CD14-positive monocyte (primary cell): ENCODE results near the gene COL24A1. TPM values are rescaled to one million over a fixed set of nuclear protein-coding genes. Genes with fewer than 3 reads are reported as not detected.

Source experiments
- DNase-seq, 3 donors: peaks; one replicate each; pipeline ENCODE4 v3.0.0-alpha.2; 2011 to 2022
- H2AFZ ChIP-seq: 2 replicates; pipeline ENCODE4 v1.6.0; 2012; ENCODE audit warnings: mild to moderate bottlenecking, low read depth, low read length, inconsistent platforms; ENCODE audit not compliant: insufficient read depth, poor library complexity, severe bottlenecking
- H3K27ac ChIP-seq, 2 donors: 1 replicate in 1 of 2; 2 replicates in 1 of 2; pipeline ENCODE4 v1.5.1; 2012 to 2013; ENCODE audit warnings: low read length in 2 of 2, control low read depth in 1 of 2, inconsistent platforms in 1 of 2, low read depth in 1 of 2, mild to moderate bottlenecking in 1 of 2
- H3K27me3 ChIP-seq, 2 donors: one replicate each; pipeline versions ENCODE4 v1.6.0 to v1.6.1; 2011 to 2013; ENCODE audit warnings: low read length in 2 of 2; ENCODE audit not compliant: control insufficient read depth in 2 of 2, insufficient read depth in 2 of 2
- H3K36me3 ChIP-seq, 2 donors: replicated peaks in 1 of 2; 1 replicate in 1 of 2; 2 replicates in 1 of 2; pipeline versions ENCODE4 v1.5.1 to v1.6.1; 2012 to 2013; ENCODE audit warnings: low read length in 2 of 2, control low read depth in 1 of 2, inconsistent platforms in 1 of 2, mild to moderate bottlenecking in 1 of 2; ENCODE audit not compliant: insufficient read depth in 2 of 2, control insufficient read depth in 1 of 2
- H3K4me1 ChIP-seq, 2 donors: 1 replicate in 1 of 2; 2 replicates in 1 of 2; pipeline versions ENCODE4 v1.5.1 to v1.6.1; 2012 to 2013; ENCODE audit warnings: low read length in 2 of 2, control low read depth in 1 of 2, inconsistent platforms in 1 of 2, mild to moderate bottlenecking in 1 of 2, moderate library complexity in 1 of 2; ENCODE audit not compliant: insufficient read depth in 2 of 2, control insufficient read depth in 1 of 2
- H3K4me2 ChIP-seq: replicated peaks from 2 replicates; pipeline ENCODE3; 2012; ENCODE audit warnings: low read length, moderate library complexity, mild to moderate bottlenecking; ENCODE audit not compliant: poor library complexity, severe bottlenecking; ENCODE audit errors: extremely low read depth
- H3K4me3 ChIP-seq, 3 experiments: fragments of 200-600 bp in 1 of 3; sonication (generic) in 1 of 3; replicated peaks in 1 of 3; 1 replicate in 2 of 3; 2 replicates in 1 of 3; pipeline ENCODE4 v1.5.1; 2011 to 2013; ENCODE audit warnings: low read length in 3 of 3, mild to moderate bottlenecking in 3 of 3, control low read depth in 2 of 3, low read depth in 2 of 3, inconsistent platforms in 1 of 3, moderate library complexity in 1 of 3
- H3K79me2 ChIP-seq: 2 replicates; pipeline ENCODE4 v1.6.0; 2012; ENCODE audit warnings: mild to moderate bottlenecking, control low read depth, inconsistent platforms, low read length, moderate library complexity; ENCODE audit not compliant: insufficient read depth
- H3K9ac ChIP-seq: 2 replicates; pipeline ENCODE4 v1.6.0; 2017; ENCODE audit warnings: low read length, mild to moderate bottlenecking; ENCODE audit not compliant: insufficient read depth, poor library complexity, severe bottlenecking
- H3K9me3 ChIP-seq, 2 donors: replicated peaks in 1 of 2; 1 replicate in 1 of 2; 2 replicates in 1 of 2; pipeline versions ENCODE4 v1.5.1 to v1.6.1; 2012 to 2013; ENCODE audit warnings: low read length in 2 of 2, control low read depth in 1 of 2; ENCODE audit not compliant: control insufficient read depth in 1 of 2, insufficient read depth in 1 of 2
- H4K20me1 ChIP-seq: 2 replicates; pipeline ENCODE4 v1.6.0; 2012; ENCODE audit warnings: mild to moderate bottlenecking, low read length, control low read depth, moderate library complexity; ENCODE audit not compliant: insufficient read depth
- H3K27ac Mint-ChIP-seq, 7 donors: one replicate each; pipeline ENCODE4 v1.8.0; 2020; ENCODE audit warnings: mild to moderate bottlenecking in 7 of 7, mixed read lengths in 7 of 7, moderate library complexity in 6 of 7, inconsistent platforms in 2 of 7
- H3K27me3 Mint-ChIP-seq, 3 donors: one replicate each; pipeline ENCODE4 v1.8.0; 2021 to 2022; ENCODE audit warnings: low read depth in 3 of 3, mild to moderate bottlenecking in 3 of 3, mixed read lengths in 3 of 3, moderate library complexity in 3 of 3, inconsistent platforms in 1 of 3
- H3K36me3 Mint-ChIP-seq, 2 donors: one replicate each; pipeline ENCODE4 v1.8.0; 2020; ENCODE audit warnings: mixed read lengths in 2 of 2, inconsistent platforms in 1 of 2, mild to moderate bottlenecking in 1 of 2
- H3K4me1 Mint-ChIP-seq: one replicate; pipeline ENCODE4 v1.8.0; 2020; ENCODE audit warnings: mild to moderate bottlenecking, mixed read lengths
- H3K4me3 Mint-ChIP-seq, 2 donors: one replicate each; pipeline ENCODE4 v1.8.0; 2020; ENCODE audit warnings: mild to moderate bottlenecking in 2 of 2, mixed read lengths in 2 of 2, moderate library complexity in 1 of 2
- H3K9me3 Mint-ChIP-seq, 7 donors: one replicate each; pipeline ENCODE4 v1.8.0; 2020 to 2022; ENCODE audit warnings: mixed read lengths in 7 of 7, mild to moderate bottlenecking in 6 of 7, moderate library complexity in 6 of 7, inconsistent platforms in 2 of 7
- WGBS: methylation state at CpG from one replicate; pipeline ENCODE4 v1.1.5; 2013; ENCODE audit warnings: missing lambda C conversion rate; ENCODE audit not compliant: insufficient coverage; 5-methylcytosine and 5-hydroxymethylcytosine counted together
- intact Hi-C, 2 donors: fragments of 100-400 bp; cut with micrococcal nuclease; formaldehyde crosslinking; loops; one replicate each; pipeline versions ENCODE4 v1.15.0 to v1.15.1; 2023
- polyA plus RNA-seq, 3 donors: library from polyadenylated mRNA; depleted of rRNA in 1 of 3; unstranded in 2 of 3; stranded (reverse) in 1 of 3; fragments of 300-500 nt in 2 of 3; fragments of >200 nt in 1 of 3; fragmentation: Illumina TruSeq in 2 of 3; gene quantifications; 1 replicate in 2 of 3; 2 replicates in 1 of 3; pipeline ENCODE4 v1.2.3, GENCODE V29; 2012 to 2021
- TF ChIP-seq, protein P1 (sequence below): fragments of 200-600 bp; IDR thresholded peaks from one replicate; pipeline ENCODE4 v1.8.0; 2022; ENCODE audit warnings: antibody characterized with exemption, mild to moderate bottlenecking

Gene COL24A1
- polyA plus RNA-seq, 3 donors, result 0.05 to 0.13 TPM; not detected in 1

DNA sequence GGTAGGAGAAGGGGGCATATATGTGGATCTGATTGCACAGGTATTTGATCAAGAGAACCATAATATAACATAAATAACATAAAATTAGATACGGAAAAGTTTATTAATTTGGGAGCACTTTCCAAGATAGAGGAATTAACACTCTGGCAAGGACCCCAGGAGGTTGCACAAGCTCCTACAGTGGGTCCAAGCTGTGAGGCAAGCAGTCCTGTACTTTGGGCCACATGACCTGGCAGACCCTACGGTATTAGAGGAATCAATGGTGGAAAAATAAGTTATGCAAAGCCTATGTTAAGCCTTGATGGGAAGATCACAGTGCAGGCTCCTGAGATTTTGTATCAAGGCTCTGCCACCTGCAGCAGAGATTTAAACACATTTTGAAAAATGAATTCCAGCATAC is 220.1 kb downstream of the COL24A1 start:
- no peaks in the 10 kb centered on the region for H3K36me3 ChIP-seq
- Mint-ChIP-seq H3K4me3 (no peak overlapping the region), H3K27ac (peak overlapping the region in 1 of 7 donors; percentile 50), H3K36me3 (no peaks in the 10 kb centered on the region), H3K27me3 (no peaks in the 10 kb centered on the region), H3K4me1 (no peaks in the 10 kb centered on the region), H3K9me3 (no peaks in the 10 kb centered on the region)
- no peak overlapping the region for H3K4me2 ChIP-seq
- H3K9me3 ChIP-seq, result no peaks in the 10 kb centered on the region
- no peaks in the 10 kb centered on the region for H3K4me1 ChIP-seq
- TF ChIP-seq, protein P1, sequence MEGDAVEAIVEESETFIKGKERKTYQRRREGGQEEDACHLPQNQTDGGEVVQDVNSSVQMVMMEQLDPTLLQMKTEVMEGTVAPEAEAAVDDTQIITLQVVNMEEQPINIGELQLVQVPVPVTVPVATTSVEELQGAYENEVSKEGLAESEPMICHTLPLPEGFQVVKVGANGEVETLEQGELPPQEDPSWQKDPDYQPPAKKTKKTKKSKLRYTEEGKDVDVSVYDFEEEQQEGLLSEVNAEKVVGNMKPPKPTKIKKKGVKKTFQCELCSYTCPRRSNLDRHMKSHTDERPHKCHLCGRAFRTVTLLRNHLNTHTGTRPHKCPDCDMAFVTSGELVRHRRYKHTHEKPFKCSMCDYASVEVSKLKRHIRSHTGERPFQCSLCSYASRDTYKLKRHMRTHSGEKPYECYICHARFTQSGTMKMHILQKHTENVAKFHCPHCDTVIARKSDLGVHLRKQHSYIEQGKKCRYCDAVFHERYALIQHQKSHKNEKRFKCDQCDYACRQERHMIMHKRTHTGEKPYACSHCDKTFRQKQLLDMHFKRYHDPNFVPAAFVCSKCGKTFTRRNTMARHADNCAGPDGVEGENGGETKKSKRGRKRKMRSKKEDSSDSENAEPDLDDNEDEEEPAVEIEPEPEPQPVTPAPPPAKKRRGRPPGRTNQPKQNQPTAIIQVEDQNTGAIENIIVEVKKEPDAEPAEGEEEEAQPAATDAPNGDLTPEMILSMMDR, result no peak
- no peak for DNase-seq
- H3K27ac ChIP-seq, result no peak overlapping the region
- H3K4me3 ChIP-seq, result no peak overlapping the region
- no CpG with 5 or more reads among the region's 2 CpGs for WGBS
- H3K27me3 ChIP-seq, result no peaks in the 10 kb centered on the region
- intact Hi-C loops, result no loop called here
- H4K20me1 ChIP-seq, result no peaks in the 10 kb centered on the region
- H3K9ac ChIP-seq, result no peak overlapping the region
- no peaks in the 10 kb centered on the region for H3K79me2 ChIP-seq
- H2AFZ ChIP-seq, result no peak overlapping the region

DNA sequence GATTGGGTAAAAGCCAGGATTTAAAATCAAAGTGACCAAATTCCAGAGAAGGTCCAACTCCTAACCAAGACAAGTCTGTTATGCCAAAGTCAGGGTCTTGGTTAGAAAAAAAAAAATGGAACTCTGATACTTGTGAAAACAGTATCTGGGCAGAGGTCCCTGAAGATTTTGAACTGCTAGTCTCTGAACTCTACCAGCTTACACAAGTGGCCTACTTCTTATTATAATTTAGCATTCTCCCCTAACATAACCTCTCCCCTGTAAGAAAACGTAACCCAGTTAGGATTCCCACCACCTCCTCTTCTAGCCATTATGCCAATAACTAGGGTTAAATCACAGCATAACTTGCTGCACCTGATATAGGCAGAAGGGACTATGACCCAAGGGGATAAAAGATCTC is 220.5 kb downstream of the COL24A1 start:
- no peaks in the 10 kb centered on the region for H3K4me1 ChIP-seq
- no peak overlapping the region for H2AFZ ChIP-seq
- H3K4me3 ChIP-seq, result no peak overlapping the region
- intact Hi-C loops, result no loop called here
- H3K9me3 Mint-ChIP-seq, result no peaks in the 10 kb centered on the region
- WGBS, result no CpG with 5 or more reads among the region's 1 CpG
- no peaks in the 10 kb centered on the region for H3K27me3 ChIP-seq
- H3K27ac ChIP-seq, result no peak overlapping the region
- no peaks in the 10 kb centered on the region for H4K20me1 ChIP-seq
- H3K4me1 Mint-ChIP-seq, result no peaks in the 10 kb centered on the region
- no peak overlapping the region for H3K9ac ChIP-seq
- no peaks in the 10 kb centered on the region for H3K36me3 ChIP-seq
- no peaks in the 10 kb centered on the region for H3K9me3 ChIP-seq
- no peak overlapping the region for H3K4me2 ChIP-seq
- TF ChIP-seq, protein P1, result no peak
- peak overlapping the region in 1 of 7 donors; percentile 50 for H3K27ac Mint-ChIP-seq
- no peaks in the 10 kb centered on the region for H3K79me2 ChIP-seq
- no peak for DNase-seq
- H3K27me3 Mint-ChIP-seq, result no peaks in the 10 kb centered on the region
- H3K36me3 Mint-ChIP-seq, result no peaks in the 10 kb centered on the region
- no peak overlapping the region for H3K4me3 Mint-ChIP-seq
